OCI-LY7 (cell line): ENCODE measurements around the gene OPCML. TPM values are rescaled to one million over a fixed set of nuclear protein-coding genes. Genes with fewer than 3 reads are reported as not detected.

ENCODE experiments used
- BruUV-seq: library from RNA; stranded (reverse); fragments of 400-500 nt; replicated peaks from 2 replicates; lab custom pipeline; 2021; lab: Mats Ljungman, UMichigan
- CTCF ChIA-PET: fragments of 300-600 bp; sonication (Branson Sonifier 250); formaldehyde crosslinking; loops from one replicate; lab custom pipeline; 2022; ENCODE audit warnings: antibody characterized with exemption; ENCODE audit not compliant: unreplicated experiment; lab: Charles Lee
- POLR2A ChIA-PET: fragments of 300-600 bp; sonication (Branson Sonifier 250); formaldehyde crosslinking; loops from one replicate; lab custom pipeline; 2022; ENCODE audit warnings: antibody characterized with exemption; lab: Charles Lee
- DNase-seq: peaks from one replicate; pipeline ENCODE4 v3.0.0-alpha.2; 2015; ENCODE audit warnings: low spot score
- H2AFZ ChIP-seq: fragments of 200-600 bp; sonication (generic), shearing (Covaris generic); 2 replicates; pipeline ENCODE4 v1.6.1; 2014; ENCODE audit warnings: mild to moderate bottlenecking, antibody characterized with exemption, low read length, moderate library complexity
- H3K27ac ChIP-seq: fragments of 200-600 bp; sonication (generic); 2 replicates; pipeline ENCODE4 v1.5.1; 2014; ENCODE audit warnings: mixed run types, low read depth, mild to moderate bottlenecking, moderate library complexity, low read length, inconsistent platforms; ENCODE audit not compliant: poor library complexity, severe bottlenecking
- H3K36me3 ChIP-seq: fragments of 200-600 bp; sonication (generic); 2 replicates; pipeline ENCODE4 v1.6.1; 2014; ENCODE audit warnings: mild to moderate bottlenecking, antibody characterized with exemption, low read length, moderate library complexity, mixed read lengths; ENCODE audit not compliant: insufficient read depth
- H3K4me1 ChIP-seq: fragments of 200-600 bp; sonication (generic); 2 replicates; pipeline ENCODE4 v1.5.1; 2014; ENCODE audit warnings: mild to moderate bottlenecking, low read length; ENCODE audit not compliant: insufficient read depth, poor library complexity, severe bottlenecking
- H3K4me2 ChIP-seq: fragments of 200-600 bp; sonication (generic); 2 replicates; pipeline ENCODE4 v1.6.1; 2014; ENCODE audit warnings: mild to moderate bottlenecking, low read length
- H3K4me3 ChIP-seq: fragments of 200-600 bp; sonication (generic); 2 replicates; pipeline ENCODE4 v1.5.1; 2014; ENCODE audit warnings: mild to moderate bottlenecking, low read depth, low read length; ENCODE audit not compliant: poor library complexity, severe bottlenecking
- H3K79me2 ChIP-seq: fragments of 200-600 bp; sonication (generic); 2 replicates; pipeline ENCODE4 v1.6.1; 2016; ENCODE audit warnings: low read depth, mild to moderate bottlenecking, low read length, moderate library complexity, mixed read lengths; ENCODE audit not compliant: insufficient read depth
- H3K9me2 ChIP-seq: fragments of 200-600 bp; sonication (generic); 2 replicates; pipeline ENCODE4 v1.6.1; 2016; ENCODE audit warnings: mild to moderate bottlenecking, low read length, mixed read lengths; ENCODE audit not compliant: insufficient read depth
- H3K9me3 ChIP-seq: fragments of 200-600 bp; sonication (generic); 2 replicates; pipeline ENCODE4 v1.6.1; 2014; ENCODE audit warnings: mild to moderate bottlenecking, mixed run types, low read length, mixed read lengths
- H4K20me1 ChIP-seq: fragments of 200-600 bp; sonication (generic); 2 replicates; pipeline ENCODE4 v1.6.1; 2014; ENCODE audit warnings: mild to moderate bottlenecking, antibody characterized with exemption, low read length, moderate library complexity, mixed read lengths; ENCODE audit not compliant: insufficient read depth
- EZH2phosphoT487 ChIP-seq: fragments of 200-600 bp; sonication (generic); IDR thresholded peaks from 2 replicates; pipeline ENCODE4 v1.6.1; 2018; ENCODE audit warnings: low read depth, borderline replicate concordance, mild to moderate bottlenecking, mixed run types, antibody characterized with exemption, low read length, moderate library complexity, mixed read lengths
- intact Hi-C: fragments of 100-400 bp; cut with micrococcal nuclease; formaldehyde crosslinking; loops from one replicate; pipeline ENCODE4 v1.10.0; 2022; ENCODE audit not compliant: unreplicated experiment
- total RNA-seq, 2 experiments: library from RNA; depleted of rRNA in 1 of 2; stranded (reverse); fragments of >200 nt in 1 of 2; shearing (Covaris generic) in 1 of 2; gene quantifications; 2 replicates each; pipeline ENCODE4 v1.2.3, GENCODE V29; 2014 to 2022
- TF ChIP-seq, protein P1 (sequence below): fragments of 200-600 bp; sonication (generic); conservative IDR thresholded peaks from 2 replicates; pipeline ENCODE4 v1.5.1; 2014; ENCODE audit warnings: mild to moderate bottlenecking, antibody characterized with exemption, low read length, moderate library complexity, mixed read lengths

OPCML gene
- total RNA-seq, 2 experiments from 2014 or later = not detected

DNA sequence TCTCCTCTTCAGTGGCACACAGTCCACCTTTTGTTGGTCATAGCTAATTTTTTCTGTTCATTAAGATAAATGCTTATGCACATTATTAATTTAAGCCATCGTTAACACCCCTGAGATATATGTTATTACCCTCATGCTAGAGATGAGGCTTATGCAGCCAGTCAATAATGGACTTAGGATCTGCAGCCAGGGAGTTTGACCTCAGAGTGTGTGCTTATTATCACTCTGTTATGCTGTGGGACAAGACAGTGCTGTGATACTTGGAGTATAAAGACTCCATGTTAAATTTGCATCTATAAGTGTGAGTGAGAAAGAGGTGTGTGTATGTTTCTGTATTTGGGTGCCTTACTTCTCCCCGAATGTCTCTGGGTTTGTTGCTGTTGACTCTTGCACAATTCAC is 969.3 kb downstream of the OPCML start:
- TF ChIP-seq EZH2phosphoT487 = no peak
- TF ChIP-seq, protein P1, sequence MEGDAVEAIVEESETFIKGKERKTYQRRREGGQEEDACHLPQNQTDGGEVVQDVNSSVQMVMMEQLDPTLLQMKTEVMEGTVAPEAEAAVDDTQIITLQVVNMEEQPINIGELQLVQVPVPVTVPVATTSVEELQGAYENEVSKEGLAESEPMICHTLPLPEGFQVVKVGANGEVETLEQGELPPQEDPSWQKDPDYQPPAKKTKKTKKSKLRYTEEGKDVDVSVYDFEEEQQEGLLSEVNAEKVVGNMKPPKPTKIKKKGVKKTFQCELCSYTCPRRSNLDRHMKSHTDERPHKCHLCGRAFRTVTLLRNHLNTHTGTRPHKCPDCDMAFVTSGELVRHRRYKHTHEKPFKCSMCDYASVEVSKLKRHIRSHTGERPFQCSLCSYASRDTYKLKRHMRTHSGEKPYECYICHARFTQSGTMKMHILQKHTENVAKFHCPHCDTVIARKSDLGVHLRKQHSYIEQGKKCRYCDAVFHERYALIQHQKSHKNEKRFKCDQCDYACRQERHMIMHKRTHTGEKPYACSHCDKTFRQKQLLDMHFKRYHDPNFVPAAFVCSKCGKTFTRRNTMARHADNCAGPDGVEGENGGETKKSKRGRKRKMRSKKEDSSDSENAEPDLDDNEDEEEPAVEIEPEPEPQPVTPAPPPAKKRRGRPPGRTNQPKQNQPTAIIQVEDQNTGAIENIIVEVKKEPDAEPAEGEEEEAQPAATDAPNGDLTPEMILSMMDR = no peak
- Histone ChIP-seq H2AFZ (no peak overlapping the region), H4K20me1 (no peaks in the 10 kb centered on the region), H3K9me2 (no peaks in the 10 kb centered on the region), H3K9me3 (no peaks in the 10 kb centered on the region), H3K36me3 (no peaks in the 10 kb centered on the region), H3K4me3 (no peak overlapping the region), H3K4me1 (no peaks in the 10 kb centered on the region), H3K79me2 (no peaks in the 10 kb centered on the region), H3K27ac (no peak overlapping the region), H3K4me2 (no peak overlapping the region)
- intact Hi-C loops = no loop called here
- no TSS peak for BruUV-seq
- POLR2A ChIA-PET = no interaction called here
- DNase-seq = no peak
- CTCF ChIA-PET = no interaction called here

DNA sequence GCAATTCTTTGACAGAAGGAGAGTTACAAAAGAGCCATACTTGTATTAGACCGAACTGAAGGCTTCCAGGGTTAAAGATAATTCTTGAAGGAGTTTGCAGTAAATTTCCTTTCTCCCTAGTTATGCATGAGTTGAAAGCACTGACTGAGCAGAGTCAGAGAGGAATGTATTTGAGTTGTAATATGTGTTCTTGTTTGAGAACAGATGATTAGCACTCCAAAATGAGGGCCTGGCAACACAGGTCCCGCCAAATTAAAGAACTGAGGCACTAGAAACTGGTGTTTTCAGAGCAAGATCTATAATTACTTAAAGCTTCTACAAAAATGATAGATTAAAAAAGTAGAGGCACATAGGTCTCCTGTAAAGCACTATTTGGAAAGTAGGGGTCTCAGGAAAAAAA is 970.4 kb downstream of the OPCML start:
- CTCF ChIA-PET = no interaction called here
- POLR2A ChIA-PET = no interaction called here
- H4K20me1 ChIP-seq = no peaks in the 10 kb centered on the region

DNA sequence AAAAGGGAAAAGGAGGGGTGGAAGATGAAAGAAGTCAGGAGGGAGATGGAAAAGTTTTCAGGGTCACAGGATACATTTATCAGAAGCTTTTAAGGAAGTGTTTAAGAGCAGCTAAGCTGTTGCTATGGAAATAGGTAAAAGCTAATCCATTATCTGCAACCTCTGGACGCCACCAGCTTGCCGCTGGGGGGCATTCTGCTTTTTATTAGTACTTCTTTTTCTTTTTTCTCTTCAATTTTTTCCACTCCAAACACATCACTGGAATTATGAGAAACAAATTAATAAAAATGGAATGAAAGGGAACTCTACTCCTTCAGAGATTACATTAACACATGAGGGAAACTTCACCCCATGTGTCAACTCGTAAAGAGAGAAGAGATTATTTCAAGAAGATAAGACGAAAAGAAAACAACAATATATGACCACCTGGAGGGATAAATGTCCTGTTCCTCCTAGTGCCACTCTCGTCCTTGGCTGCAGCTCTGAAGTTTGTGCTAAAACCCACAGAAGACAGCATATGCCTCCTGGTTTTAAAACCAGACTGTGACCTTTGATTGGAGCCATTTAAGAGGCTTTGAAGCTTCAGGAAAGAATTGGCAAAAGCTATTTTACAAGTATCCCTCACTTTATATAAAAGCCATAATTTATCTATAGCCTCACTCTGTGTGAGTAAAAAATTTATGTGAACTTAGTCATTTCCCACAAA is 972.8 kb downstream of the OPCML start:
- no peaks in the 10 kb centered on the region for H3K36me3 ChIP-seq
- H3K79me2 ChIP-seq = no peaks in the 10 kb centered on the region
- H3K4me2 ChIP-seq = no peak overlapping the region
- TF ChIP-seq, protein P1 = no peak
- TF ChIP-seq EZH2phosphoT487 = no peak
- ChIA-PET POLR2A (no interaction called here), CTCF (no interaction called here)
- no peaks in the 10 kb centered on the region for H4K20me1 ChIP-seq
- no peak for DNase-seq
- H3K9me3 ChIP-seq = no peaks in the 10 kb centered on the region
- no peak overlapping the region for H3K27ac ChIP-seq
- no peak overlapping the region for H3K4me3 ChIP-seq
- intact Hi-C loops = no loop called here
- H2AFZ ChIP-seq = no peak overlapping the region
- no TSS peak for BruUV-seq
- H3K9me2 ChIP-seq = no peaks in the 10 kb centered on the region
- no peaks in the 10 kb centered on the region for H3K4me1 ChIP-seq

More for the DNA sequence above, 970.4 kb downstream of the OPCML start:
- Histone ChIP-seq H3K4me1 (no peaks in the 10 kb centered on the region), H3K9me2 (no peaks in the 10 kb centered on the region), H3K4me2 (no peak overlapping the region), H2AFZ (no peak overlapping the region), H3K27ac (no peak overlapping the region), H3K36me3 (no peaks in the 10 kb centered on the region), H3K79me2 (no peaks in the 10 kb centered on the region), H3K4me3 (no peak overlapping the region), H3K9me3 (no peaks in the 10 kb centered on the region)
- DNase-seq = no peak
- intact Hi-C loops = no loop called here
- TF ChIP-seq, protein P1 = no peak
- no peak for TF ChIP-seq EZH2phosphoT487
- no TSS peak for BruUV-seq
